ENCODE measurements around the gene RBM10. TPM values are rescaled to one million over a fixed set of nuclear protein-coding genes. Genes with fewer than 3 reads are reported as not detected.

RBM10 gene
- polyA plus RNA-seq, 5 donors, result 39.2 to 59.0 (median 48.4) TPM

- no peak for DNase-seq
Measured at GRCh38 chrX:47174376-47174775, 29.4 kb downstream of the RBM10 start.

GRCh38 chrX:47174846-47175587, 30.0 kb downstream of the RBM10 start:
- no peak for DNase-seq

DNA sequence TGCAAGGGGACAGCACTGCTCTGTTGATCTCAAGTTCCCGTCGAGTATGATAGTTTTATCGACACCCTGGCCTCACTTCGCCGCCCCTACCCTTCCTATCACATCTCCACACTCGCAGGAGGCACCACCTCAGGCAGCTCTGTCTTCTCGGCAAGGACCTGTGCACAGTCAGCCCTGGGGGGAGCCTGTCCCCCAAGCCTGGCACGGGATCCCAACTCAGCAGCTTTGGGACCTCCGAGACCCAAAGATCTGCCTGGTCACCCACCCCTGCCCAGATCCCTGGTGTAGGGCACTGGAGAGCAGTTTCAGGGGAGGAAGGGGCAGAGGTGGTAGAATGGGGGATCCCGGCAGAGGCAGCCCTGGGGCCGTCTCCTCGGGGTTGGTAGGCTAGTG, 30.6 kb downstream of the RBM10 start:
- no peak for DNase-seq

- DNase-seq, result no peak
Measured at GRCh38 chrX:47176101-47176740, 31.2 kb downstream of the RBM10 start.

DNA sequence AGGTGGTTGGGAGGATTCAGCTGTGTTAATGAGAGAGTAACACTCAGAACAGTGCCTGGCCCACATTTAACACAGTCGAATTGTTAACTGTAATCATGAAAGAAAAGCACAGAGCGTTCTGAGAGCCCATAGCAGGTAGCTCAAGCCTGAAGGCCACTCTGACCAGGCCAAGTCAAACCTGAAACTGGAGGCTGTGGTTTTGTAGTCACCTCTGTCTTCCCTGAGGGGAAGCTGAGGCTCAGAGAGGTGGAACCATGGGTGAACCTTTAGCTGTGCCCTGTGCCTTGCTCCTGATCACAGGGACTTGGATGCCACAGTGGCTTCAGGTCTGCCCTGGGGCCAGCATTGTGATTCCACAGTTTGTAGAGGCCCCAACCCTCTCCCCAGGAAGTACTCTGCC, 32.1 kb downstream of the RBM10 start:
- no peak for DNase-seq

DNA sequence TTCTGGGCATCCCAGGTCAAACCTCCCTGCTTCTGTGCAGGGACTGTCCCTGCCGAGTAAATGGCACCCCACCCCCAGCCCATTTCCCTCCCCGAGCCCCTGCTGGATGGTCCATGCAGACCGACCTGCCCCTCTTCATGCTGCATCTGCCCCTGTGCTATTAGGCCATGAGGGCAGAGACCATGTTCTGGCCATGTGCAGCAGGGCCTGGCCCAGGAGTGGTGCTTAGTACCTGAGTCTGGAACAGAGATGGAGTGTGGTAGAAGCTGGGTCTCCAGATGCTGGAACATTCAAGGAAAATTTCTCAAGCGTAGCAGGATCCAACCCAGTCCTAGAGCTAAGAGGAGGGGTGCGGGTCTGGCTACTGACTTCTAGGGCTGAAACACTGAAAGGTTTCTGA, 33.3 kb downstream of the RBM10 start:
- no peak for DNase-seq

DNA sequence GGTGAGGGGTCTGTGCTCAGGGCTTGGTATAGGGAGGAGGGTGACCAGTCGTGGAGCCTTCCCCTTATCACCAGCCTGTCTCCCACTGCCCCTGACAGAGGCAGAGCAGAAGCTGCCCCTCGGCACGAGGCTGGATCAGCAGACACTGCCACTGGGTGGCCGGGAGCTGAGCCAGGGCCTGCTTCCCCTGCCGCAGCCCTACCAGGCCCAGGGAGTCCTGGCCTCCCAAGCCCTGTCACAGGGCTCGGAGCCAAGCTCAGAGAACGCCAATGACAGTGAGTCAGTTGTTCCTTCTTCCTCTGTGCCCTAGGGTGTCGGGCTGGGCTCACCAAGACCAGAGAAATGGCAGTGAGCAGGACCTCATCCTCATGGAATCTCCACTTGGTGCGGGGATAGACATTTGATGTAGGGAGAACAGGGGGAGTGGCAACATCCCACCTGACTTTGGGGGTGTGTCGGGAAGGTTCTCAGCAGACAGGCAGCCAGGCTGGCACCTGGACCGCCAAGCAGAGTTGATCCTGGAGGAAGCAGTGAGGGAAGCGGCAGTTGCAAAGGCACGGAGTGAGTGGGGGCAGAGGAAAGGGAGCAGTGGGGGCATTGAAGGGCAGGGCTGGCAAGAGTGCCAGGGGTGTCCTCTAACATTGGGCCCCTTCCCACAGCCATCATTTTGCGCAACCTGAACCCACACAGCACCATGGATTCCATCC, 34.4 kb downstream of the RBM10 start:
- no peak for DNase-seq

- no peak for DNase-seq
Measured at GRCh38 chrX:47179928-47180255, 34.9 kb downstream of the RBM10 start.

DNA sequence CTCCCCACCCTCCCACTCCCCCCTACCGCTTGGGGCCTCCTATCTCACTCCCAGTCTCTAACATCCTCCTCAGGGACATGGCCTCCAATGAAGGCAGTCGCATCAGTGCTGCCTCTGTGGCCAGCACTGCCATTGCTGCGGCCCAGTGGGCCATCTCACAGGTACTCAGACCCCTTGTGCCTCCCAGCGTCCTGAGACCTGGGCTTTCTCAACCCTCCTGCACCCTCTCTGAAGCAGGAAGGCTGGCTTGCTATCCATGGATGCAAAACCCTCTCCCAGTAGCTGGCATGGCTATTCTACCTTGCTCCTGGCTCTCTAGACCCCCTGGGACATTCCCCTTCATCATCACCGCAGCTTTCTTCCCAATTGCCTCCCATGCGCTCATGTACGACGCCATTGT, 35.3 kb downstream of the RBM10 start:
- no peak for DNase-seq

DNA sequence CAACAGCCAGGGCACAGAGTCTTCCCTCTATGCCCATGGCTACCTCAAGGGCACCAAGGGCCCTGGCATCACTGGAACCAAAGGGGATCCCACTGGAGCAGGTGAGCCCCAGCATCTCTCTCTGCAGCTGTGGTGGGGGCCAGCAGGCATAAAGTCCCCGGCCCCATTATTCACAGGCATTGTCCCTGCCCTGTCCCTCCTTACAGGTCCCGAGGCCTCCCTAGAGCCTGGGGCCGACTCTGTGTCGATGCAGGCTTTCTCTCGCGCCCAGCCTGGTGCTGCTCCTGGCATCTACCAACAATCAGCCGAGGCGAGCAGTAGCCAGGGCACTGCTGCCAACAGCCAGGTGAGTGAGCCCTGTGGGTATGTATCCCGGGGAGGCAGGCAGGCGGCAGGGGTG, 36.3 kb downstream of the RBM10 start:
- DNase-seq, result no peak

DNA sequence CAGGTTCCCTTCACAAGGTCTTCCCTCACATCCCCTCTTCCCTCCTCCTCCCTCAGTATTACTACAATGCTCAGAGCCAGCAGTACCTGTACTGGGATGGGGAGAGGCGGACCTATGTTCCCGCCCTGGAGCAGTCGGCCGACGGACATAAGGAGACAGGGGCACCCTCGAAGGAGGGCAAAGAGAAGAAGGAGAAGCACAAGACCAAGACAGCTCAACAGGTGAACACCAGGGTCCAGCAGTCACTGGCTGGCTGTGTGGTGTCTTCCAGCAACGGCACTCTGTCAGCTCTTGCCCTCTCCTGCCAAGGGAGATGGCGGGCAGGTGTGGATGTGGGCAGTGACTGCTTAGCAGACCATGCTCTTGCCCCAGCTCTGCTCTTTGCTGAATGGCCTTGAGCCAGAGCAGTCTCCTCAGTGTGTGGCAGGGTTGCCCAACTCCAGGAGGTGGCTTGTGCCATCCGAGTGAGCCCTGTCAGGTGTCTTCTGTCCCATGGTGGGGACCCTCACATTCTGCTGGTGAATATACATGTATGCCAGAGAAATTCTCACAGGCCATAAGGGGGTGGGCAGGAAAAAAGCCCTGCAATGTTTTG, 37.2 kb downstream of the RBM10 start:
- DNase-seq, result no peak

GRCh38 chrX:47184486-47184885, 39.5 kb downstream of the RBM10 start:
- no peak for DNase-seq

DNA sequence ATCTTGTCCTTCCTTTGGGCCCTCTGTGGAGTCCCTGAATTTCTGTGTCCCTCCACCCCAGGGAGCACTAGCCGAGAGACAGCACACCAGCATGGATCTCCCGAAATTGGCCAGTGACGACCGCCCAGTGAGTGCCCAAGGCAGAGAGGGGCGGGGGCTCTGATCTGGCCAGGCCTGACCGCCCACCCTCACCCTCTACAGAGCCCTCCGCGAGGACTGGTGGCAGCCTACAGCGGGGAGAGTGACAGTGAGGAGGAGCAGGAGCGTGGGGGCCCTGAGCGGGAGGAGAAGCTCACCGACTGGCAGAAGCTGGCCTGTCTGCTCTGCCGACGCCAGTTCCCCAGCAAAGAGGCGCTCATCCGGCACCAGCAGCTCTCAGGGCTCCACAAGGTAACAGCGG, 40.2 kb downstream of the RBM10 start:
- no peak for DNase-seq

GRCh38 chrX:47186096-47186740, 41.2 kb downstream of the RBM10 start:
- DNase-seq, result no peak

- DNase-seq, result no peak
Measured at GRCh38 chrX:47187106-47187677, 42.2 kb downstream of the RBM10 start.

GRCh38 chrX:47189906-47190305, 44.9 kb downstream of the RBM10 start:
- DNase-seq, result no peak

DNA sequence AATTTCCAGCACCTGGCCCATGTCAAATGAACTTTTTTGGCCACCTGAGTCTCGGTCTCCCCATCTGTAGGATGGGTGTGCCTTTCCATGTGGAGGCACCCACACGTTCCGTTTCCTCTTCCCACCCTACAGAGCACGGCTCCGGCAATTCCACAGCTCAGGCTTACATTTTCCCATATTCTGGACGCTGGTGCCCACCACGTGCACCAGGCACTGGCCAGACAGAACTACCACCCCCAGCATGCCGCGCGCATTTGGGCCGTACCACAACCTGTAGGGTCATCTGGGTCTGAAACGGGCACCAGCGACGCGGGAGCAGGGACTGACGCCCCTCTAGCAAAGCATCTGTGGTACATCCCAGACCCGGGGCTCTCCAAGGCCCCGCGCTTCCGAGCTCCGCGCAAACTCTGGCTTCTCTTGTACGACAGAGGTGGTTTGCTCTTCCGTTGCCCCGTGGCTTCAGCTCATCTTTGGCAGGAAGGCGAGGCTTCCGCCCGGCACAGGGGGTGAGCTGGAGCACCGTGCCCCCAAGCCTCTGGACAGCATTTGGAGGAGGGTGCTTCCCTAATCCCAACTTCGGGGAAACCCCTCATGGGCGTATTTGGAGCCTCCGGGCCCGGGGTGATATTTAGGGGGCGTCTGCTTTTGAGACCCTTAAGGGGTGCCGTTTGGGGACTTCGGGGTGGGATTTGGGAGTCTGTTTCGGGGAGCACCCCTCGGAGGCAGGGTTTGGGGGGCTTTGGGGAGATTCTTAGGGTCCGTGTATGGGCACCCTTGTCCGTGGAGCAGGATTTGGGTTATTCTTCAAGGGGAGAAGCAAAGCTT, 45.6 kb downstream of the RBM10 start:
- peak; percentile 78 to 84 for DNase-seq

DNA sequence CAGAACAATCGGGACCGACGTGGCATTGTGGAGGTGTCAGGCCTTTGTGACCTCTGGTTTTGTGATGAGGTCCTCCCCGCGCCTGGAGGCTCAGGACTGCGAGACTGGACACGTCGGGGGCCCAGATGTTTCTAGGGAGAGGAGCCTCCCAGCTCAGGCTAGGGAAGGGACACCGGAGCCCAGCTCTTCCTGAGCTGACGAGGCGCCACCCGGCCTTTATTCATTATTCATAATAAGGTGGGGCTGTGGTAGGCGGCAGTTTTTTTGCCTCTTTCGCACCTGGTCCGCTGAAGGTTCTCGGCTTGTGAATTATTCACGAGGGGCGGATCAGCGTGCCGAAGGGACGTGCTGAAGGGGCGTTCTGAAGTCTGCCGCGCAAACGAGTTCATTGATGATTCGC, 46.3 kb downstream of the RBM10 start:
- DNase-seq, result no peak

DNA sequence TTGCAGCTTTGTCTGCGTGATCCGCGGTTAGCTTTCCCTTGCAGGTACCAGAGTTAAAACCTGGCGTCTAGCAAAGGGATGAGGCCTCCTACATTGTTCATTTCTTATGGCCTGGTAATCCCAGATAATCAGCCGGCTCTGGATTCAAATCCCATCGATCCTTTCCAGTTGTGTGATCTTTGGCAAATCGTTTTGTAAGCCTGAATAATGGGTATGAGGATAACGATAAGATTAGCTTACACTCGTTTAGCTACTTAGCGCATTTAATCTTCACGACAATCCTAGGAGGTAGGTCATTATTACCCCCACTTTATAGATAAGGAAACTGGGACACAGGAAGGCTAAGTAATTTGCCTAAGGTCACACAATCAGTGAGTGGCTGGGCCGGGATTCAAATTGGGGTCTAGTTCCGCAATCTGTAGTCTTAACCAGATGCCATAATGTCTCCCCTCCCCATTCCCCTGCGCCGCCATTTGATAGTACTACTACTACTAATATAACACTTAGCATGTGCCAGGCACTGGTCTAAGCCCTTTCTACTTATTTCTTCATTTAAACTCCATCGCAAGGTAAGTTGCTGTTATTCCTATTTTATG, 46.9 kb downstream of the RBM10 start:
- no peak for DNase-seq

GRCh38 chrX:47193475-47194193, 48.6 kb downstream of the RBM10 start, which contains the start of gene UBA1:
UBA1 (plus strand) TSS chrX:47193829; CDS start chrX:47198803, 4,974 bp downstream.
- DNase-seq, result peak; percentile 94 to 96

Measured in right lung (tissue), 5 donors.